ENCODE results near the gene RPL31.

The RPL31 gene

DNA sequence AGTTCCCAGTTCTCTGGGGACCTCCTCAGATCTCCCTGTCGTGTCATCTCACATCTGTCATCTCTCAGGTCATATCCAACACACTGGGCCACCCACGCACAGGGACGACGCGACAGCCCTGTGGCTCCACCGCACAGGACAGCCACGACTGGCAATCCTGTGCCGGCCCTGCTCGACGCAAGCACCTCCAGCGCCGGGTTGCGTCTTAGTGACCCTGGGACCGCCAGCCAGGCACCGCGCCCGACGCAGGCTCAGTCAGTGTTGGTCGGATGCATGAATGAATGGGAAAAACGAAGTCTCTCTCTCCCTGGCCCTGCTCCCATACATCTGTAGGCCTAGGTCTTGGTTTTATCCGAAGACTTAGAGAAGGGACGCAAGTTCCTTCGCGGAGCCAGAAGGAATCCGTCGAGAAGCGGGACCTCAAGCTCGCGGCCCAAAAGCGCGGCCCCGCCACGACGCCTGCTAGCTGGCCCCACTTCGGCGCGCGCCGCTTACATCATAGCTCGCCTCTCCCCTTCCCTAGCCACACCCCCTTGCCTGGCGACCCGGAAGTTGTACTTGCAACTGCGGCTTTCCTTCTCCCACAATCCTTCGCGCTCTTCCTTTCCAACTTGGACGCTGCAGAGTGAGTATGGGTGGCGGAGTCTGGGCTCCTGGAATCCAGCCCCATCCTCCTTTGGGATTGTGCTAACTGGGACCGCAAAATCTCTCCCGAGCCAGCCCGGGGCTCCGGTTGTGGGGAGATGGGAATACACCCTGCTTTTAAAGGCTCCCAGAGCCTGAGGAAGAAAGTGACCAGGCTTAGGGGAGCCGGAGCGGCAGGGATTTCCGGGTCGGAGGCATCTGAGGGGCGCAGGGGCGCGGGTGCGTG, at the start of gene RPL31:
Gene RPL31 (plus strand): TSS at position 599 of the 871 bp plus-strand sequence. CDS start 413 bp downstream, outside the sequence.
- peak; percentile 92 for DNase-seq (ENCODE audit: low read depth)

DNA sequence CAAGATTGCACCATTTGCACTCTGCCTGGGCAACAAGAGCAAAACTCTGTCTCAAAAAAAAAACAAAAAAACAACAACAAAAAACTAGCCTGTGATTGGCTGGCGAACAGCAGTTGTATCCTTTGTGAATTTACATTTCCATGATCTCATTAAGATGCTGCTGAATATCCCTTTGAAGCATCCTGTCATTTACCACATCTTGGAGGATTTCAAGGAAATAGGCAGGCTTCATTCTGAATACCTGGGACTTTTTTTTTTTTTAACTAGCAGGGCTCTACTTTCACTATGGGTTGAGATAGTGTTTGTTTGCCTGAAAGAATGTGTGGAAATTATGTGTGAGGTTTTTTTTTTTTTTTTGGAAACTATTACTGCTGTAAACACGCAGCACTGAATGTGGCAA, 49.6 kb upstream of the RPL31 start:
- no peak for DNase-seq (ENCODE audit: low read depth)

DNA sequence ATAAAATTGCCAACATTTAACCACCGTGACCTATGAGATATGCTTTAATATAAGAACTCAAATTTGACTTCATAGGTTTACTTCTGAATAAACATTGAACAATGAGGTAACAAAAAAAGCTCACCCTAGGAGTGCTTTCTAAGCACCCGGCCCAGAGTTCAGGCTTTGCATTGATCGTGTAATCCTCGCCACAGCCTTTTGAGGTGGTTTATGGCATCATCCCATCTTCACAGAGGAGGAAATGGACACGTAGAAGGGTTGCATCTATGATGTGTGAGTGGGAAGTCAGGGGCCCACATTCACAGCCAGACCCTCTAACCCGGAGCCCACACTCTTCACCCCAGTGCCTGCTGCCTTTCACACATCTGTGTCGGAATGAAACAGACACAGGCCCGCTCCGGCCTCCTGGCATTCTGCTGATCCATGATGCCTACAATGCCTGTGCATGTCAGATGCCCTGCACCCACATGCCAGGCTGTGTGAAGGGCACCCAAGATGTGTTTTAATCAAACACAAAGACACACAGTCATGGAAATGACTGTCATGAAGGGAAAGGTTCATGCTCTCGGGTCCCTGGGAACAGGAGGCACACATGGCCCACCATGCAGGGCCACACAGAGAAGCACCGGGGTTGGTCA, 48.6 kb upstream of the RPL31 start:
- no peak for DNase-seq (ENCODE audit: low read depth)

DNA sequence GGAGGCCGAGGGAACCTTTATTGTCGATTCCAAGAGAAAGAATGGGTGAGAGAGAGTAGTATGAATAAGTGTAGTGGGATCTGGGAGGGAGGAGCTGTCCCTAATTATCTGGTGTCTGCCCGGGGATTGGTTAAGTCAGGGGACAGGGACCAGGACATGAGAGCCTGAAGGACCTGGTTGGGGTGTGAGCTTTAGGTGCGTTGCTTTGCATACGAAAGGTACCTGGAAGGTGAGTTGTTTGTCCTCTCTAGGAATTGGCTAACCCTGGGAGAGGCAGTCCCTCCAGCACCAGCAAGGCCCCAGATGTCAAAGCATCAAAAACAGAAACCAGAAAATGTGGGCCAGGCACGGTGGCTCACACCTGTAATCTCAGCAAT, 48.1 kb upstream of the RPL31 start:
- no peak for DNase-seq (ENCODE audit: low read depth)

DNA sequence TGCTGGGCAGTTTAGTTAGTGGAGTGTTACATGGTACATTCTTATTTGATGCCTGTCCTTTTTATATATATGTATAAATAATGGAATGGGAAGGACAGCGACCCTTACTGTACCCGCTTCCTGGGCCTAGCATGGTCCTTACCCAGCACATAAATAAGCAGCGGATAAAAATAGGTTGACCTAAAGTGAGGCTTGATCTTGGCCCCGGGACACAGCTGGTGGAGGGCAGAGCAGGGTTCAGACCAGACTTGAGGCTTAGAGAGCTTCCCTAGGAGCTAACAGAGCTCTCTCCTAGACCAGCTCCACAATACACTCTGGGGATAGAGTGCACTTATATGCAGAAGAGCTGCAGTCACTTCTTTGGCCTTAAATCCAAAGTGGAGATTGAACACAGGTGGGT, 46.9 kb upstream of the RPL31 start:
- no peak for DNase-seq (ENCODE audit: low read depth)

DNA sequence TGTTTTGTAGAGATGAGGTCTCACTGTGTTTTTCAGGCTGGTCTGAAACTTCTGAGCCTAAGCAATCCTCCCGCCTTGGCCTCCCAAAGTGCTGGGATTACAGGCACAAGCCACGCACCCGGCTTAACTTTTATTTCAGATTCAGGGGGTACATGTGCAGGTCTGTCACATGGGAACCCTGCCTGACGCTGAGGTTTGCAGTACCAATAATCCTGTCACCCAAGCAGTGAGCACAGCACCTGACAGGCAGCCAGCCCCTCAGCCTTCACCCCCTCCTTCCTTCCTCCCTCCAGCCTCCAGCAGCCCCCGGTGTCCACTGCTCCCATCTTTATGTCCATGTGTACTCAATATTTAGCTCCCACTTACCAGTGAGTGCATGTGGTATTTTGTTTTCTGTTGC, 46.0 kb upstream of the RPL31 start:
- DNase-seq (ENCODE audit: low read depth) = no peak

DNA sequence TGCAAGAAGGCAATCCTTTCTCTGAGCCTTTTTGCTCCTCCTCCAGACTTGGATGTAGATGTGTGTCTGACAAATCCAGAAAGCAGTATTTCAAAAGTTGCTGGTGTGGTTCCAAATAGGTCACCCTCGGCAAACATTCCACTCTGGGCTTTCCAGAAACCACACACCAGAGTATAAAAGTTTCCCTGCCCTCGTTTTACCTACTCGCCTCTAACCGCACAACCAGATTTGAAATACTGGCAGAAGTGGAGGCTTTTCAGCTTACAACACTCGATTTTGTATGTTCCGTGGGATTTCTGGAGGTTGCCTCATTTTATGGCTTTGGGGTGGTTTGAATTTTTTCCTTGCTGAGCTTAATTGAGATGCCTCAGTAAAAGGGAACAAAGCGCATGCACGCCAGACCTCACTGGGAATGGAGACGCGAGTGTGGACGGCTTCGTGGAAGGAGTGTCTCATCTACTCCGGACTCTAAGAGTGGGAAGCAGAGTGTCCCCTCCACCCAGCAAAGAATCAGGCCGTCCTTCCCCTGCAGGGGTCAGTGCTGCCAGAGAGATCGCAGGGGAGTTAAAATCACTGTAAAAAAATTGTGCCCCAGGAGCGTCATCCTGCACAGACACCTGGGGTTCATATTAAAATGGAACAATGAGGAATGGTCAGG, 44.0 kb upstream of the RPL31 start:
- DNase-seq (ENCODE audit: low read depth) = peak; percentile 99

DNA sequence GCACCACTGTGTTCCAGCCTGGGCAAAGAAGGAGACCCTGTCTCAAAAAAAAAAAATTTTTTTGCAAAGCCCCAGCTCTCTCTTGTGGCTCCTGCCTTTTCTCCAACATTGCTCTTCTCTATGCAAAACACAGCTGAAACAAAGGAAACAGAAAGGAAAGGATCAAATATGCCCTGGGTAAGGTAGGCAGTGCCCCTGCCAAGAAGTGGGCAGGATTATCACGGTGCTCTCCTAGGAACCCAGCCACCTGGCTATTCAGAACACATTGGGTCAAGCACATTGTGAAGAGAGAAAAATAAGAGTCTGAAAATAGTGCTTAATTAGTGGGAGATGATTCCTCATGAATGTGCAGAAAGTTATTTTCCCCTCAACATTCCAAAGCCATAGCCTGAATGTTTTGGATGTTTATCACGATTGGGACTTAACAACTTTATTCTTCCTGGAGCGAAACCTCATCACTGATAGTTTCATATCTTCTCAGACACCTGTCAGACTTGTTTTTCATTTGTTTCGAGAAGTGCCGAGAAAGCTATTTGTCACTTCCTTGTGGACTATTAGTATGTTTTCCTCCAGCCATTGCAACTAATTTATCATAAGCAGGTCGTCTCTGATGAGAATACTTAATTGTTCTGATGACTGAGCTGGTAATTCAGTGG, 42.7 kb upstream of the RPL31 start:
- DNase-seq (ENCODE audit: low read depth) = no peak

DNA sequence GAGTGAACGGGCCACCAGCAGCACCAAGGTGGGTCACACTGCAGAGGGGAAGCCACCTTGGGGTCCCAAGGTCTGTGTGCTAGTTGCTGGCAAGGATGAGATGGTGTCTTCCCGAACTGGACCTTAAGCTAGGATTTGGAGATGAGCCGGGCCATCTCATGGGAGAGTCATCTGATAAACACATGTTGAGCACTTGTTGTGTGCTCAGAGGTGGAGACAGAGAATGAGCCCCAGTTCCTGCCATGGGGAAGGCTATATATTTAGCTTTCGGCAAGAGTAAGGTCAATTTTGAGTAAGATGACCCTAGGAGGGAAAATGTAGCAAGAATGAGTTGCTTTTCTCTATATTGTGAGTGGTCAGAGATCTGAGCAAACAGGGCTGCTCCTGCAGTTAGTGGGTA, 41.4 kb upstream of the RPL31 start:
- no peak for DNase-seq (ENCODE audit: low read depth)

DNA sequence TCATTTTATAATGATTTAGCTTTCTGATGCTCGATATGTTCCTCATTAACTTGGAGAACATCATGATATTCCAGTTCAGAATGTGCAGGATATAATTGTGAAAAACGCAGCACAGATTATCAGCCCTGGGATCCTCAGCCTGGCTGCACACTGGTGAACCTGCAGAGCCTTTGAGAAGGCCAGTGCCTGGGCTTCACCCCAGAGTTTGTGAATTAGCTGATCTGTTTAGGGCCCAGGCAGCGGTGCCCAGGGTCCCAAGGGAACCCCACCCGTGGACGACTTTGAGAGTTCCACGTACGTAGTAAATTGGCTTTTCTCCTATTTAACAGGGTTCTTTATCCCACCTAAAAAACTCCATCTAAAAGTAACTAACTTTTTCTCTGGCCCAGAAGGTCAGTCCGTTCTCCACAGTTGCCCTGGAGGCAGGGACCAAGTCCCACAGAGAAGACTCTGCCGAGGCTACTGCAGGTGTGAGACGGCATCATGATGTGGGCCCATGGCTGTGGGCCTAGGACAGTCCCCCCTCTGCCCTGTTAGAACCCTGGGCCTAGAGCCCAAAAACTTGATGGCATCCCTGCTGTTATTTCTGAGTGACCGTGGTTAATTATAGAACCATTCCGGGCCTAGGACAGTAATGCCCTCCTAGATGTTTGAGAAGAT, 39.6 kb upstream of the RPL31 start:
- no peak for DNase-seq (ENCODE audit: low read depth)

DNA sequence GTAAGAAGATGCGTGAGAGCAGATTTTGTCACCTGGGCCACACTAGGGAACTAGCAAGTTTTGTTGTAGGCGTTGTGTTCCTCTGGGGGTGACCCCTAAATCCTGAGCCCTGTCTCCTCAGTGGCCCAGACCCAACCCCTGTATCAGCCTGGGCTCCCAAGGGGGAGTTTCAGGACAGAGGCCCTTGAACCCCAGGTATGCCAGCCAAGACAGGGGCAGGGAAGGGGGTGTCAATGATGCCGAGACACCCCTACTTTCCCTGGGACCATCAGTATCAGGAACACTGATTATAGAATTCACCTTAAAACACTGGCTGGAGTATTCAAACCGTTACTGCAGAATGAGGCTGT, 39.1 kb upstream of the RPL31 start:
- DNase-seq (ENCODE audit: low read depth) = no peak

DNA sequence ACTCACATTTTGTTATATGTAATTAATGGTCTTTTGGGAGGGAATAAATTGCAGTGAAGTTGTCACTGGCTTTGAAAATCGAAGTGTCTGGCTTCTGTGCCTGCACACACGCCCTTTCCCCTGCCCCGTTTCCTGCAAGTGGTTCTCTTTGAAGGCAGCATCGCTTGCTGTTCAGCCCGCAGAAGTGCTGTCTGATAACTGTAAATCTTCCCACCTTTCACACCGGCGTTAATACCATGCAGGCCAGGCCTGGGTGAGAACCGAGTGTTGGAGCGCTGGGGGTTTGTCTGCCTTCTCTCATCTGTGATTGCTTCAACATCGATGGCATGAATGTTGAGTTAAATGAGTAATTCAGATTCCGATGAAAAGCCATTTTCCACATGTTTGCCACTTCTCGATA, 37.9 kb upstream of the RPL31 start:
- DNase-seq (ENCODE audit: low read depth) = no peak

DNA sequence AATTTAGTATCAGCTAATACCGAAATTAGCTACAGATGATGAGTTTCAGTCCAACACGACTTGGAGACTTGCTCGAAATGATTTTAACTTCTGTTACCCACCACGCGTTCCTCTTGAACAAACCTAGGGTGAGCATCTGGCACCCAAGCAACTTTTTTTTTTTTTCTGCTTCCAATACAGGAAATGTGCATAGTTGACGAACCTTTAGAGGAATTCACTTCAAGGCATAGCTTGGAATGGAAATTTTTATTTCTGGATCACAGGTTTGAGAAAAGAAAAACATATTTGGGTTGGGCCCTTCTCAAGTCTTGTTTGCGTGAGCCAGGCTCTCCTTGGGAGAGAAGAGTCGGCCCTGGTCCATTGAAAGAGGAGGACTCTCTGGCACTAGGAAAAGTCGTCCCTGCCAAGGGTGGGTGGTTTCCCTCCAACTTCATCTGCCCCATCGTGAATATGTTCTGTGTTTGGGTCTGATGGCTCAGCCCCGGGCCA, 37.4 kb upstream of the RPL31 start:
- no peak for DNase-seq (ENCODE audit: low read depth)

DNA sequence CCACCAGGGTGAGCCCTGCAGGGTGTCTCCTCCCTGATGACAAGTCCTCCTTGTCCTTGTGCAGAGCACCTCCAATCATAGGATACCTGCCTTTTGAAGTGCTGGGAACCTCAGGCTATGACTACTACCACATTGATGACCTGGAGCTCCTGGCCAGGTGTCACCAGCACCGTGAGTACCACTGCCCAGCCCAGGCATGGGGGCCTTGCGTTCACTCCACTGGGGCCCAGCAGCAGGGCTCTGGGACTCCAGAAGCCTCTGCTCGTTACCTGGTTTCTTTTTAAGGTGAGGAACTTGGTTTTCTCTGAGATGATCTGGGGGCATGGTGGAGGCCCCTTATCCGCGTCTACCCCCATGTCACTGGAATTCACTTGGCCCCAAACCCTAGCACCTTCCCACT, 36.5 kb upstream of the RPL31 start:
- no peak for DNase-seq (ENCODE audit: low read depth)

DNA sequence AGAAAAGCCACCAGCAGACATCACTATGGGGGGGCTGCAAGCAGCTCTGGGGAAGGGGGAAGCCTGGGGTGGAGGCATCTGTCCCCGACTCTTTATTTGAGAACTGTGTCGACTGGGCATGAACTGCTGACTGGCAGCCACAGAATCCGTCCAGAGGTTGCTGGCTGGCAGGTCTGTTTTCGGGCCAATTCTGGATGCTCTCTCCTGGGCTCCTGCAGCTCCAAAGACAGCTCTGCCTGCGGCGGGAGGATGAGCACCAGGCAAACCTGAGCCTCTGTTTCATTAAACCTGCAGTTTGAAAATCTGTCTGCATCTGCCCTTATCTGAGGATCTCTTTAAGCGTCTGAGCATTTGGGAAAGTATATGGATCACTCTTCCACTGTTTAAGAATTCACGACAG, 34.4 kb upstream of the RPL31 start:
- DNase-seq (ENCODE audit: low read depth) = no peak

DNA sequence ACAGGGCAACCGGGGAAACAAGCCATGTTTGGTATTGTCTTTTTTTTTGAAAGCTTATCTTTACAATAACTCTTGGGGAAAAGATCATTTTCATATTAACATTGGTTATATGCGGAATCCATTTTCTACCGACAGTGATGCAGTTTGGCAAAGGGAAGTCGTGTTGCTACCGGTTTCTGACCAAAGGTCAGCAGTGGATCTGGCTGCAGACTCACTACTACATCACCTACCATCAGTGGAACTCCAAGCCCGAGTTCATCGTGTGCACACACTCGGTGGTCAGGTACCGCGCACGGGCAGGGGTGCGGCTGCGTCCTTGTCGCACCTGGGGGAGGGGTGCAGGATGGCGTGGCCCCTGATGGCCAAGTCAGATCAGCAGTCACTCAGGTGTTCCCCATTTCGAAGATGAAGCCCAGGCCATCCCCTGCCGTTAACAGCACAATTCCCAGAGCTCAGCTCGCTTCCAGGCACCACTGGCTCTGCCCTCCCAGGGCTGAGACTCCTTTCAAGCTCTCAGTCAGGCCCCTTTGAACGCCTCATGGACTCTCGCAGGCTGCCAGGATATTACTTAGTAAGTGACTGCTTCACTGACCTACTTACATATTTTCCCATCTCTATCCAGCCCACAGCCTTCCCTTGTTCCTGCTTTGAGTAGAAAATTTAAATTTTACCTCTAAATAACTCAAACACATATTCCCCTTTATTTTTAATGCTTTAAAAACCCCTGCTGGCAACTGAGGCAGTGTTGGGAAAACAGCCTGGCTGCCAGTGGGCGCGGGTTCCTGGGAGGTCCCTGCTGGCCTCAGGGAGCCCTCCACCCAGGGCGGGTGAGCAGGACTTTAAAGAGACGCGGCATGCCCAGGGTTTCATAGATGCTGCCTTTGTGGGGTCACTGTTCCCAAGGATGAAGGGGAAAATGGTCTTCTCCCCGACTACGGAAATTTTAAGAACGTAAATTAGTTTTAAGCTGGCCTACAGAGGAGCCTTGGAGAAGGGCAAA, 33.6 kb upstream of the RPL31 start:
- no peak for DNase-seq (ENCODE audit: low read depth)

DNA sequence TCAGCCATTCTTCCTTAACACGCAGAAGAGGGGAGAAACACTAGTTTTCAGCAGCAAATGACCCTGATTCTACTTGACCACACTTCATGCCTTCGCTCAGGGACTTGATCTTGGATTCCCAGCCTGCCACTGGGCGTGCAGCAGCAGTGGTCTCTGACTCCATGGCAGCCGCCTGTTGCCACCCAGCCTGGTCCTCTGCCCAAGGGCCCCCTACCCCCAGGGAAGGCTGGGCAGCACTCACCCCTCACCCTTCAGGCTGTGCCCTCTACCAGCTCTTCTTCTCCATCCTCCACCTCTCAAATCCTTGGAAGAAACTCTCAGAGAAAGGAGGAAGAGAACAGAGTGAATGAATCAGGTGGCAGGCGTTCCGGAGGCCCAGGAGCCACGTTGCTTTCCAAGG, 32.1 kb upstream of the RPL31 start:
- DNase-seq (ENCODE audit: low read depth) = no peak

DNA sequence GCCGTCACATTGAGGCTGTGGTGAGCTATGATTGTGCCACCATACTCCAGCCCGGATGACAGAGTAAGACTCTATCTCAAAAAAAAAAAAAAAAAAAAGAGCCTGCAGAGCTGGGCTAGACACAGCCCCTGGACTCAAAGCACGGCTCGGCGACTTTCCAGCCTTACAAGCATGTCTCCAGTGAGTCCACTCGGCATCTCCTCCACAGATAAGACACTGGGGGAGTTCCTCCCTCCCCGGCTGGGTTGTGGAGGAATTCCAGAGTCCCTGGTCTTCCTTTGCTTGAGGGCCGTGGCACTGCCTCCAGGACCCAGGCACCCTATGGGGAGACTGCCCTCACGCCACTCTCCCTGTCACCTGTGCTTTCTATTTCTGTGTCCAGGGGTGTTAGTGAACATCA, 30.9 kb upstream of the RPL31 start:
- DNase-seq (ENCODE audit: low read depth) = no peak

DNA sequence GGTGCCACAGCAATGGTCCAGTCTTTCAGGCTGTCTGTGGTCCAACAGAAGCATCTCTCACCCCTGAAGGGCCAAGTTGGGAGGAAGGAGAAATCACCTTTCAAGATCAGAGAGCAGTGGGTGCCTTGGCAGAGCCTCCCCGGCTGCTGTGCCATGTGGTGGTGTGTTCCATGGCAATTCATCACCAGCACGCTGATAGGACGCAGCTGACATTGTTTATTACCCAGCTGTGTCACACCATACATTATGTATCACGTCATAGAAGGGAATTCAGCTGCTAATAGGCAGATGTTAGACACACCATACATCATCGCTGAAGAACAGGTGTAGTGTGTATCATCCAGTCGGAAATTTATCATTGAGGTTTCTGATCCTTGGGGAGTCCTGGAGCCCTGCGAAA, 29.6 kb upstream of the RPL31 start:
- DNase-seq (ENCODE audit: low read depth) = no peak

DNA sequence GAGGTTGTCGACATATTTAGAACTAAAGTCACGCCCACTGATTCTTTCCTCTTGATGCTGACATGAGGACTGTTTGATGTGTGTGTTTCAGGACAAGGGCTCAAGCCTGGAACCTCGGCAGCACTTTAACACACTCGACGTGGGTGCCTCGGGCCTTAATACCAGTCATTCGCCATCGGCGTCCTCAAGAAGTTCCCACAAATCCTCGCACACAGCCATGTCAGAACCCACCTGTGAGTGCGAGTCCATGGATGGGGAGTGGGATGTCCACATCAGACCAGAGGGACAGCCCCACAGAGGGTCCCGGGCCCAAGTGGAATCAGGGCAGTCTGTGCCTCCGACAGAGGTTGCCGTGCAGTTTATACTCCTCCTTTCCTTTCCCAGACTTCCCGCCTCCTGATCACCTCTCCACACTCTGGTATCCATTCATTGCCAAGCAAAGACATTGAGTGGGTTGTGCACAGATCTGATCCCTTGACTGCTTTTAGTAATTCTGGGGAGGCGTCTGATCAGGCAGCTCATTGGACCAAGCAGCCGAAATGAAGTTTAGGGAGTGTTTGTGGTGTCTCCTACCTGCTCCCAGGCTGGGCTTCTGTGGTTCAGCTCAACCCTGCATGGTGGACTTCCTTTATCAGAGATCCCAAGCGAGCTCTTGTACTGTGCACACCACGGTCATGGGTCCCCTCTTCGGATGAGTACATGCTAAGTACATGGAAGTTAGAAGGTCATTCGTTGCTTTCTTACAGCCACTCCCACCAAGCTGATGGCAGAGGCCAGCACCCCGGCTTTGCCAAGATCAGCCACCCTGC, 27.2 kb upstream of the RPL31 start:
- DNase-seq (ENCODE audit: low read depth) = no peak
